Activated CD8-positive, alpha-beta T cell treated with anti-CD3 and anti-CD28 coated beads for 36 hours (primary cell): Measurements from ENCODE around the gene MRNIP. TPM values are rescaled to one million over a fixed set of nuclear protein-coding genes. Genes with fewer than 3 reads are reported as not detected.

Experiments
- ATAC-seq: fragments of 200-7000 bp; cut with Tn5 transposase; one replicate; pipeline ENCODE4 v1.10.0; 2021; ENCODE audit warnings: mild to moderate bottlenecking, moderate library complexity
- CTCF ChIA-PET: fragments of 350-600 bp; sonication (Branson Sonifier 250); formaldehyde crosslinking; loops from one replicate; lab custom pipeline; 2021; ENCODE audit warnings: antibody characterized with exemption; lab: Charles Lee
- POLR2A ChIA-PET: fragments of 350-600 bp; sonication (Branson Sonifier 250); formaldehyde crosslinking; loops from one replicate; lab custom pipeline; 2021; ENCODE audit warnings: antibody characterized with exemption; lab: Charles Lee
- DNase-seq: peaks from one replicate; pipeline ENCODE4 v3.0.0-alpha.2; 2020
- H3K27ac Mint-ChIP-seq: one replicate; pipeline ENCODE4 v1.8.0; 2021; ENCODE audit warnings: mild to moderate bottlenecking, mixed read lengths
- H3K27me3 Mint-ChIP-seq: one replicate; pipeline ENCODE4 v1.8.0; 2021; ENCODE audit warnings: mixed read lengths
- H3K36me3 Mint-ChIP-seq: one replicate; pipeline ENCODE4 v1.8.0; 2021; ENCODE audit warnings: low read depth, mixed read lengths
- H3K4me1 Mint-ChIP-seq: one replicate; pipeline ENCODE4 v1.8.0; 2021; ENCODE audit warnings: low read depth, mixed read lengths
- H3K4me3 Mint-ChIP-seq: one replicate; pipeline ENCODE4 v1.8.0; 2021; ENCODE audit warnings: mild to moderate bottlenecking, moderate library complexity, mixed read lengths
- H3K9me3 Mint-ChIP-seq: one replicate; pipeline ENCODE4 v1.8.0; 2021; ENCODE audit warnings: mixed read lengths
- CTCF ChIP-seq: fragments of 200-600 bp; IDR thresholded peaks from one replicate; pipeline ENCODE4 v1.8.0; 2022; ENCODE audit warnings: antibody characterized with exemption, mild to moderate bottlenecking
- intact Hi-C: fragments of 100-400 bp; cut with micrococcal nuclease; formaldehyde crosslinking; loops from one replicate; pipeline ENCODE4 v1.10.0; 2022
- total RNA-seq, 2 experiments: library from RNA; stranded (reverse); gene quantifications; one replicate each; pipeline ENCODE4 v1.2.3, GENCODE V29; 2021

Gene MRNIP
- total RNA-seq: 10 to 100 TPM; 19.8 to 21.5 TPM

DNA sequence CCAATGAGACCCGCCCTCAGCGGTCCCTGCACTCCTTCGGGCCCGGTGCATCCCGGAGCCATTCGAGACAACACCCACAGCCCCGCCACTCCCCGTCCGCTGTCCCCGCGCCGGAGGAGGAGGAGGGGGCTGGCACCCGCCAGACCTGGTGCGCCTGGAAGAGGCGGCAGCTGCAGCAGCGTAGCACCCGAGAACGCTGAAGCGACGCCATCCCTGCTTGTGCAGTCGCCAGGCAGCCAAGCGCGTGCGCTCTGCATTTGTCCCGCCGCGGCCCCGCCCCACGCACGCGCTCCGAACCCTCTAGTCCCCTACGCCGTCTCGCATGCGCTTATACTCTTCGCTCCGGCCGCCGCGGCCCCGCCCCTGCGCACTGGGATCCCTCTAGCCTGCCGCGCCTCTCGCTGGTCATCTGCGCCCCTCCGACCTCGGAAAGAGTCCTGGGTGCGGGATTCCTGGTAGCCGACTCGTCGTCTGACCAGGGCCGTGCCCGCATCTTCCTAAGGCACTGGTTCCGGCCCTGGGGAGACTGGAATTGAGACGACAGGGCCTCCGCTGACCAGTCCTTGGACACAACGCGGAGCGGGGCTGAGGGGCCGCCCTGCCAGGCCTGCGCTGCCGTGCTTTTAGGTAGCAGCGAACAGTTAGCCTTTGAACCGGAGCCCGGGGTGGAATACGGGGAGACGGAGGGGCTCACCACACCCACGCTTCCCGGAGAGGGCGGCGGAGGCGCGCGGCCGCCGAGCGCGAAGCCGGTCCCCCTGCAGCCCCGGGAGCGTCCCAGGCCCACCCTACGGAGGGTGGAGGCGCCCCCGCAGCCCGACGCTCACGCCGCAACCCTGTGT is at the start of gene MRNIP:
Gene MRNIP (minus strand): TSS at position 232 of the 842 bp plus-strand sequence. CDS start 21 bp downstream, at position 211.
- DNase-seq (peak; percentile 95), ATAC-seq (peak; percentile 96)
- TF ChIP-seq CTCF: no peak
- ChIA-PET CTCF (no interaction called here), POLR2A (interaction anchor here (0.7 to 2.0 kb wide), 5 partner anchors 22 to 178 kb away, joined by 3 to 9 read pairs (median 3); partner anchors contain the start of gene CBY3)
- intact Hi-C loops: loop anchor here (5.0 kb wide), 1 partner anchor 57 kb away; no protein-coding TSS in a partner anchor
- peaks cover 17% of the 10 kb centered on the region for H3K4me1 Mint-ChIP-seq
- H3K36me3 Mint-ChIP-seq: peaks cover 15% of the 10 kb centered on the region
- H3K9me3 Mint-ChIP-seq: no peaks in the 10 kb centered on the region
- peak within 1 kb of the TSS; percentile 89 for H3K27ac Mint-ChIP-seq
- no peaks in the 10 kb centered on the region for H3K27me3 Mint-ChIP-seq
- H3K4me3 Mint-ChIP-seq: peak within 1 kb of the TSS; percentile 85

DNA sequence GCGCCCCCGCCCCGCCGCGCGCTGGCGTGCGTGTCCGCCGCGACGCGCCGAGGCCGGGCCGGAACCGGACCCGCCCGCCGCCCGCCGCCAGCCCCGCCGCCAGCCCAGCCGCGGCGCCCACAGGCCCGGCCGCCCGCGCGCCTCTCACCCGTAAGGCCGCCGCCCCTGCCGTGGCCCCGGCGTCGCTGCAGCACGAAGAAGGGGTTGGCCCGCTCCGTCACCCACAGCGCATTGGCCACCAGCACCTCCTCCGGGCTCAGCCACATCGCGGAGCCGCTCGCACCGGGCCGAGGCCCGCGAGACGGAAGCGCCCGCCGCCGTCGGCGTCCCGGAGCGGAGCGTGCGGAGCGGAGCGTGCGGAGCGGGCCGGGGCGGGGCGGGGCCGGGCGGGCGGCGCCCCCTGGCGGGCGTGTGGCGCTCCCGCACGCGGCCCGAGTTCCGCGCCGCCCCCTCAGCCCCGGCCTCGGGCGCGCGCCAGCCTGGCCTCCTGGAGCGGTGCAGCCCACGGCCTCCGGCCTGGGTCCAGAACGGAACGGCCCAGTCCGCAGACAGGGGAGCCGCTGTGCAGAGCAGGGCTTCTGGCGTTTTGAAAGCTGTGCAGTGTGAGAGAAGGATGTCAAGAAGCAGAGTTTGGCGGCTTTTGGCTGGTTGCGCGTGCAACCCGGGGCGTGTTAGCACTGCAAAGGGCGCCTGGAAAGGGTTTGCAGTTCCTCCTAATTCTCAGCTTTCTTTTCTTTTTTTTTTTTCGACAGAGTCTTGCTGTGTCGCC is 49.1 kb upstream of the MRNIP start, which contains the start of gene TBC1D9B:
Gene TBC1D9B (minus strand): TSS at position 342 of the 769 bp plus-strand sequence. CDS start 76 bp downstream, at position 266.
- intact Hi-C loops: loop anchor here (2.0 kb wide), 1 partner anchor 105 kb away; no protein-coding TSS in a partner anchor
- H3K27me3 Mint-ChIP-seq: no peaks in the 10 kb centered on the region
- TF ChIP-seq CTCF: peak; percentile 32

GRCh38 chr5:179906795-179907555 is 48.4 kb upstream of the MRNIP start:
- H3K27me3 Mint-ChIP-seq: no peaks in the 10 kb centered on the region
- H3K9me3 Mint-ChIP-seq: no peaks in the 10 kb centered on the region
- DNase-seq (peak; percentile 41), ATAC-seq (peak; percentile 22)
- H3K36me3 Mint-ChIP-seq: peaks cover 17% of the 10 kb centered on the region
- POLR2A ChIA-PET: no interaction called here
- TF ChIP-seq CTCF: no peak
- CTCF ChIA-PET: interaction anchor here (0.9 to 3.2 kb wide), 7 partner anchors 36 to 185 kb away, joined by 3 to 13 read pairs (median 3); no protein-coding TSS in a partner anchor
- peak overlapping the region; percentile 90 for H3K4me3 Mint-ChIP-seq
- H3K27ac Mint-ChIP-seq: peak overlapping the region; percentile 82
- peaks cover 14% of the 10 kb centered on the region for H3K4me1 Mint-ChIP-seq
- intact Hi-C loops: loop anchor here (2.0 kb wide), 1 partner anchor 104 kb away; no protein-coding TSS in a partner anchor

More for the DNA sequence above, 49.1 kb upstream of the MRNIP start, which contains the start of gene TBC1D9B:
- ATAC-seq (peak; percentile 94), DNase-seq (peak; percentile 57)
- Mint-ChIP-seq H3K27ac (peak within 1 kb of the TSS; percentile 82), H3K36me3 (peaks cover 14% of the 10 kb centered on the region), H3K4me3 (peak within 1 kb of the TSS; percentile 90), H3K9me3 (no peaks in the 10 kb centered on the region), H3K4me1 (peaks cover 14% of the 10 kb centered on the region)
- ChIA-PET CTCF (interaction anchor here (0.7 to 3.2 kb wide), 10 partner anchors 8 to 145 kb away, joined by 3 to 13 read pairs (median 4); no protein-coding TSS in a partner anchor), POLR2A (interaction anchor here (0.8 to 1.1 kb wide), 3 partner anchors 114 to 145 kb away, joined by 3 to 4 read pairs (median 3); partner anchors contain the start of gene LTC4S)

- peak overlapping the region; percentile 36 for H3K27ac Mint-ChIP-seq
- intact Hi-C loops: loop anchor here (2.0 kb wide), 1 partner anchor 104 kb away; no protein-coding TSS in a partner anchor
- no peaks in the 10 kb centered on the region for H3K27me3 Mint-ChIP-seq
- peak; percentile 28 for DNase-seq
- ChIA-PET CTCF (interaction anchor here (0.8 to 3.2 kb wide), 10 partner anchors 36 to 186 kb away, joined by 3 to 13 read pairs (median 3); no protein-coding TSS in a partner anchor), POLR2A (interaction anchor here (0.6 kb wide), 1 partner anchor 84 kb away, joined by 4 read pairs; no protein-coding TSS in a partner anchor)
- H3K4me3 Mint-ChIP-seq: peak overlapping the region; percentile 90
- ATAC-seq: no peak
- TF ChIP-seq CTCF: no peak
- peaks cover 14% of the 10 kb centered on the region for H3K4me1 Mint-ChIP-seq
- H3K36me3 Mint-ChIP-seq: peaks cover 17% of the 10 kb centered on the region
- no peaks in the 10 kb centered on the region for H3K9me3 Mint-ChIP-seq
These were observed 47.7 kb upstream of the MRNIP start for GRCh38 chr5:179906294-179906794.
